SIG-M5 (cell line): ENCODE results near the gene PLK3.
"Not testable (repeated sequence)": the region's sequence is repeated elsewhere in the genome, so short reads cannot be mapped to it uniquely, and the experiment has no call there.

Experiments
- DNase-seq: peaks from one replicate; lab custom pipeline; 2025; lab: John Stamatoyannopoulos, UW

PLK3 gene

GRCh38 chr1:44787506-44787905 is 12.7 kb upstream of the PLK3 start:
- DNase-seq: no peak

GRCh38 chr1:44788120-44788860 is 11.9 kb upstream of the PLK3 start, which contains the start of gene BEST4:
Gene BEST4 (minus strand): TSS chr1:44788170. CDS start chr1:44787705, 465 bp downstream.
- no peak for DNase-seq

- DNase-seq: no peak
Observed at GRCh38 chr1:44790968-44791801, 9.0 kb upstream of the PLK3 start.

- DNase-seq: no peak
Observed at GRCh38 chr1:44792736-44793502, 7.3 kb upstream of the PLK3 start.

GRCh38 chr1:44797886-44798285 is 2.3 kb upstream of the PLK3 start:
- not testable (repeated sequence) for DNase-seq

GRCh38 chr1:44798481-44799365 is 1.5 kb upstream of the PLK3 start:
- DNase-seq: no peak

GRCh38 chr1:44801491-44802305 is 1.5 kb downstream of the PLK3 start:
- no peak for DNase-seq

- no peak for DNase-seq
Observed at GRCh38 chr1:44802306-44803061, 2.3 kb downstream of the PLK3 start.

GRCh38 chr1:44803062-44803311 is 2.8 kb downstream of the PLK3 start:
- DNase-seq: no peak

GRCh38 chr1:44803312-44804095 is 3.3 kb downstream of the PLK3 start:
- no peak for DNase-seq

- DNase-seq: no peak
Observed at GRCh38 chr1:44805311-44806024, 5.3 kb downstream of the PLK3 start.

GRCh38 chr1:44806025-44806703 is 6.0 kb downstream of the PLK3 start:
- no peak for DNase-seq

- DNase-seq: no peak
Observed at GRCh38 chr1:44806704-44807363, 6.7 kb downstream of the PLK3 start, which contains the start of gene DYNLT4. Gene DYNLT4 (minus strand): TSS chr1:44807351. CDS start chr1:44806668, 683 bp downstream.

- peak; percentile 55 for DNase-seq
Observed at GRCh38 chr1:44807364-44808062, 7.3 kb downstream of the PLK3 start.

GRCh38 chr1:44808063-44808937 is 8.1 kb downstream of the PLK3 start, which contains the start of gene BTBD19:
Gene BTBD19 (plus strand): TSS chr1:44808523. CDS start chr1:44808821, 298 bp downstream.
- no peak for DNase-seq
